Spleen (tissue), 11 donors: ENCODE data around the gene KCTD5. TPM values are rescaled to one million over a fixed set of nuclear protein-coding genes. Genes with fewer than 3 reads are reported as not detected.

Experiments used
- DNase-seq: peaks from one replicate; pipeline ENCODE4 v3.0.0-alpha.2; 2020
- H3K27ac ChIP-seq, 8 donors: fragments of 200-600 bp; sonication (generic) in 7 of 8; 1 replicate in 4 of 8; 2 replicates in 4 of 8; pipeline versions ENCODE4 v1.5.0 to v1.8.0; 2016 to 2021; ENCODE audit warnings: inconsistent platforms in 4 of 8, mild to moderate bottlenecking in 4 of 8, moderate library complexity in 1 of 8
- H3K27me3 ChIP-seq, 7 donors: fragments of 200-600 bp; sonication (generic) in 6 of 7; replicated peaks in 1 of 7; 1 replicate in 4 of 7; 2 replicates in 3 of 7; pipeline versions ENCODE4 v1.5.0 to v1.8.0; 2016 to 2021; ENCODE audit warnings: inconsistent platforms in 3 of 7, mild to moderate bottlenecking in 1 of 7
- H3K36me3 ChIP-seq, 6 donors: fragments of 200-600 bp; sonication (generic) in 5 of 6; 1 replicate in 4 of 6; 2 replicates in 2 of 6; pipeline versions ENCODE4 v1.5.0 to v1.8.0; 2016 to 2021; ENCODE audit warnings: inconsistent platforms in 2 of 6
- H3K4me1 ChIP-seq, 6 donors: fragments of 200-600 bp; sonication (generic) in 5 of 6; 1 replicate in 3 of 6; 2 replicates in 3 of 6; pipeline versions ENCODE4 v1.5.0 to v1.8.0; 2016 to 2021; ENCODE audit warnings: inconsistent platforms in 3 of 6
- H3K4me3 ChIP-seq, 8 donors: fragments of 200-600 bp; sonication (generic) in 7 of 8; 1 replicate in 4 of 8; 2 replicates in 4 of 8; pipeline versions ENCODE4 v1.5.0 to v1.8.0; 2016 to 2021; ENCODE audit warnings: inconsistent platforms in 4 of 8, mild to moderate bottlenecking in 4 of 8, moderate library complexity in 2 of 8
- H3K9me3 ChIP-seq, 8 donors: fragments of 200-600 bp; sonication (generic) in 7 of 8; 1 replicate in 4 of 8; 2 replicates in 4 of 8; pipeline versions ENCODE4 v1.5.0 to v1.8.0; 2016 to 2021; ENCODE audit warnings: inconsistent platforms in 4 of 8
- POLR2A ChIP-seq, 3 donors: fragments of 450-650 bp; IDR thresholded peaks; one replicate each; pipeline ENCODE4 v1.5.1; 2017; ENCODE audit warnings: antibody characterized with exemption in 3 of 3, mild to moderate bottlenecking in 1 of 3
- POLR2AphosphoS5 ChIP-seq, 3 donors: sonication (generic); formaldehyde crosslinking; IDR thresholded peaks; one replicate each; pipeline ENCODE4 v1.5.1; 2017; ENCODE audit warnings: antibody characterized with exemption in 3 of 3
- WGBS, 5 donors: extraction: QIAGEN DNeasy Blood & Tissue Kit in 3 of 5; methylation state at CpG; one replicate each; pipeline versions ENCODE4 v1.1.5 to v1.1.7; 2013 to 2018; 5-methylcytosine and 5-hydroxymethylcytosine counted together
- intact Hi-C: fragments of 100-400 bp; cut with DNase I; formaldehyde crosslinking; loops from one replicate; pipeline ENCODE4 v1.15.0; 2023; ENCODE audit warnings: low total_unique reads
- polyA plus RNA-seq, 3 donors: library from polyadenylated mRNA; stranded (reverse); fragments of 200-250 nt; gene quantifications; one replicate each; pipeline ENCODE4 v1.2.1, GENCODE V29; 2013
- total RNA-seq, 7 donors: library from RNA; depleted of rRNA in 3 of 7; stranded (reverse); fragments of >200 nt in 3 of 7; fragmentation: NEBNext Ultra II Directional in 4 of 7; extraction: Animal tissue kit (Norgen Biotek cat#: 25700) in 4 of 7; gene quantifications; one replicate each; pipeline versions ENCODE4 v1.1.0 to v1.2.1, GENCODE V29; 2016 to 2021
- TF ChIP-seq, protein P1 (sequence below), 11 experiments: fragments of 200-600 bp in 7 of 11; fragments of 450-650 bp in 4 of 11; sonication (generic) in 4 of 11; IDR thresholded peaks in 8 of 11; conservative IDR thresholded peaks in 3 of 11; 1 replicate in 7 of 11; 2 replicates in 4 of 11; pipeline versions ENCODE4 v1.4.0 to v1.8.0; 2016 to 2021; ENCODE audit warnings: antibody characterized with exemption in 11 of 11, inconsistent platforms in 4 of 11, mild to moderate bottlenecking in 1 of 11
- donor health status: healthy with polysubstance abuse.
- donor health status: DM: no; HTN: no; CAD: no; lungs with moderate emphysema.
- donor health status: DM: no; HTN: no; CAD: no.
- donor health status: Bipolar disorder and iron deficiency.
- donor health status: healthy.
- donor health status: DM: no; HTN: no; CAD: no.
- donor health status: DM: yes; HTN: yes; CAD: no.

The KCTD5 gene
- total and polyA plus RNA-seq, 10 donors = 13.1 to 32.1 (median 26.5) TPM

DNA sequence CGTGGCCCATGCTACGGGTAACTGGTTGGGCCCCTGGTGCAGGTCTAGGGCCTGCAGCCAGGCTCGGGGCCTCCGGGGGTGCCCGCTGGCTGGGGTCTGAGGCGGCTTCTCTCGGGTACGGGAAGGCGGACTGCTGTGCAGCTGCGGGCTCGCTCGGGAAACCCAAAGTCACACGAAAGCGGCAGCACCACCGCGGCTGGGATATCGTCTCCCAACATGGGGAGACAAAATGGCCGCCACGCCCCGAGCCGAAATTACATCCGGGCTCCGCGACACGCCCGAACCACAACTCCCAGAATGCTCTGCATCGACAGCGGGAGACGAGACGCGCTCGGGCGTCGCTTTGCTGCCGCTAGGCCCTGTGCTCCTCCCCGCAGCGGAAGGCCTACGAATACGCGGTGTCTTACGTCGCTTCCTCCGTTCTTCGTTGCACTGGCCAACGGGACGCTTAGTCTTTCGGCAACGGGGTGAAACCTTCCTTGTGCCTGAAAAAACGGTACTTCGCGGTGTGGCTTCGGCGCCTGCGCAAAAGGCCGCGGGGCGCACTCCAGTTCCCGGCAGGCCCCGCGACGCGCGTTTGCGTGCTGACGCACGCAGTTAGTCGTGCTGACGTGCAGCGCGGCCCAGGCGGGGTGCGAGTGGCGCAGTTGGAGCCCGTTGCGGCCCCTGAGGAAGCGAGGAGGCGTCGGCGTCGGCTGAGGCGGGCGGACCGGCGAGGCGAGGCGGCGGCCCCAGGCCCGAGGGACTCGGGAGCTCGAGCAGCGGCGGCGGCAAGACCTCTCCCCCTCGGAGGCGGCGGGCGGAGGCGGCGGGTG, 69.9 kb downstream of the KCTD5 start, which contains the start of gene SRRM2:
Gene SRRM2 (plus strand): TSS at position 604 of the 815 bp plus-strand sequence. CDS start 3,727 bp downstream, outside the sequence.
- no peaks in the 10 kb centered on the region for H3K9me3 ChIP-seq
- WGBS, 5 donors = 0 to 4% (median 2%) methylated on average over 9 to 94 of the region's 99 CpGs
- peak; percentile 77 to 93 (median 86) for TF ChIP-seq POLR2A (IDR thresholded peaks at IDR 0.05)
- peak; percentile 98 to 99 (median 99) for TF ChIP-seq POLR2AphosphoS5 (IDR thresholded peaks at IDR 0.05)
- TF ChIP-seq, protein P1, sequence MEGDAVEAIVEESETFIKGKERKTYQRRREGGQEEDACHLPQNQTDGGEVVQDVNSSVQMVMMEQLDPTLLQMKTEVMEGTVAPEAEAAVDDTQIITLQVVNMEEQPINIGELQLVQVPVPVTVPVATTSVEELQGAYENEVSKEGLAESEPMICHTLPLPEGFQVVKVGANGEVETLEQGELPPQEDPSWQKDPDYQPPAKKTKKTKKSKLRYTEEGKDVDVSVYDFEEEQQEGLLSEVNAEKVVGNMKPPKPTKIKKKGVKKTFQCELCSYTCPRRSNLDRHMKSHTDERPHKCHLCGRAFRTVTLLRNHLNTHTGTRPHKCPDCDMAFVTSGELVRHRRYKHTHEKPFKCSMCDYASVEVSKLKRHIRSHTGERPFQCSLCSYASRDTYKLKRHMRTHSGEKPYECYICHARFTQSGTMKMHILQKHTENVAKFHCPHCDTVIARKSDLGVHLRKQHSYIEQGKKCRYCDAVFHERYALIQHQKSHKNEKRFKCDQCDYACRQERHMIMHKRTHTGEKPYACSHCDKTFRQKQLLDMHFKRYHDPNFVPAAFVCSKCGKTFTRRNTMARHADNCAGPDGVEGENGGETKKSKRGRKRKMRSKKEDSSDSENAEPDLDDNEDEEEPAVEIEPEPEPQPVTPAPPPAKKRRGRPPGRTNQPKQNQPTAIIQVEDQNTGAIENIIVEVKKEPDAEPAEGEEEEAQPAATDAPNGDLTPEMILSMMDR (IDR thresholded peaks at IDR 0.05 in 8 of 11, conservative IDR thresholded peaks at IDR 0.05 in 3 of 11) = peak in 4 of 11 experiments; percentile 14 to 39 (median 28)

DNA sequence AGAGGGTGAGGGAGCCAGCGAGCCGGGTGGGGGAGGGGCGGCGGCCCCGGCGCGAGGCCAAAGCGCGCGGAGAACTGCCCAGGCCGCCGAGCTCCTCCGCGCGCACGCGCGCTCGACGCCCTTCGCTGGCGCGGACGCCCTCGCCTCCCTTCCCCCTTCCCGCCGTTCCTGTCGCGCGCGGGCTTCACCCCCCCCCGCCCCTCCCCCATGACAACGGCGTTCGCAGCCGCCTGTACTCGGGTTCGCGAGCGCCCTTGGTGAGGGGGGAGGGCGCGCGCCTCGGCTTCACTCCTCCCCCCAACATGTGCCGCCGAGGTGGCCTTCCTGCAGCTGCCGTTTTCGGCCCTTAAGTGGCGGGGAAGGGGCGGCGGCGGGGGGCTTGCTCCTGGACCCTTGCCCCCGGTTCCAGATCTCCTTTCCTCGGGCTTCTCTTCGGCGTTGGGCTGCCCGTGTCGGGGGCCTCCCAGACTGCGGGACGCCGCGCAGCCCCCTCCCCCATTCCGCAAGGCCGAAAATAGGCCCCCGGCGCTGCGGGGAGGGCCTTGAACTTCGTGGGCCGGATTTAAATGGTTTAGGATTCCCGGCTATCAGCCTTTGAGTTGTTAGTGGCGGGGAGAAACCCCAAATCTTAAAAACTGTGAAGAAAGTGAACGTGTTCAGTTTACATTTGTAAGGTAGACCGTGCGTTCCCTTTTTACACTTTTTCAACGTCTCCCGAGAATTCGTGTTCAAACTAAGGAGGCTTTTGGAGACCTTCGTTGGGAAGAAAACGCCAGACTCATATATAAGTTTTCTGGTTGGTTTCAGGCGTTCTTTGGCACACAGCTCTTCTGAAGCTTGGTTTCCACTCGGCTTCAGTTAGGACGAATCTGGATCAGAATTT, 70.8 kb downstream of the KCTD5 start:
- 0 to 2% (median 1%) methylated on average over 39 to 79 of the region's 82 CpGs for WGBS, 5 donors
- no peak for DNase-seq

More for the DNA sequence above, 69.9 kb downstream of the KCTD5 start, which contains the start of gene SRRM2:
- Histone ChIP-seq H3K36me3 (peaks cover 0 to 13% (median 5%) of the 10 kb centered on the region in 6 donors), H3K27me3 (no peaks in the 10 kb centered on the region), H3K4me1 (peaks cover 32 to 58% (median 50%) of the 10 kb centered on the region in 6 donors), H3K27ac (peak within 1 kb of the TSS; percentile 98 to 100 (median 100)), H3K4me3 (peak within 1 kb of the TSS; percentile 63 to 97 (median 86))
- intact Hi-C loops = no loop called here
- DNase-seq = peak; percentile 98

DNA sequence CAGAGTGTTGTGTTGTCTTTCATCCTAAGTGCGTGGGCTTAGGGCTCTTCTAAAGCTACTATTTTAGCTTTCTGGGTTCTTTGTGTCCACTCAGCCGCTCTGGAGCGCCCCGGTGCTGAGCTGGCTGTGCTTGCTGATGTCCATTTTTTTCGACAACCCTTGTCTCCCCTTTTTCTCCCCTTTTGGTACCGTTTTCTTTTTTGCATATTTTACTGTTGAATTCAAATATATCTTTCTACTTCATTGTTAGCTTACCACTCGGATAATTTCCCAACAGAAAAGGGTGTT, 71.4 kb downstream of the KCTD5 start:
- H3K4me1 ChIP-seq = peaks cover 32 to 72% (median 59%) of the 10 kb centered on the region in 6 donors
- peak overlapping the region in 7 of 8 donors; percentile 98 to 100 (median 100) for H3K27ac ChIP-seq
- peaks cover 0 to 27% (median 19%) of the 10 kb centered on the region in 6 donors for H3K36me3 ChIP-seq
- H3K9me3 ChIP-seq = no peaks in the 10 kb centered on the region
- TF ChIP-seq, protein P1 (IDR thresholded peaks at IDR 0.05 in 8 of 11, conservative IDR thresholded peaks at IDR 0.05 in 3 of 11) = no peak
- TF ChIP-seq POLR2AphosphoS5 (IDR thresholded peaks at IDR 0.05) (no peak), POLR2A (IDR thresholded peaks at IDR 0.05) (no peak)
- no peaks in the 10 kb centered on the region for H3K27me3 ChIP-seq
- peak; percentile 60 for DNase-seq
- H3K4me3 ChIP-seq = peak overlapping the region; percentile 63 to 97 (median 86)
- 1 to 3% (median 2%) methylated on average over 7 of the region's 7 CpGs for WGBS, 5 donors
- intact Hi-C loops = no loop called here

More for the DNA sequence above, 70.8 kb downstream of the KCTD5 start:
- Histone ChIP-seq H3K36me3 (peaks cover 0 to 21% (median 14%) of the 10 kb centered on the region in 6 donors), H3K27ac (peak overlapping the region; percentile 98 to 100 (median 100)), H3K4me1 (peaks cover 32 to 66% (median 56%) of the 10 kb centered on the region in 6 donors), H3K9me3 (no peaks in the 10 kb centered on the region), H3K4me3 (peak overlapping the region; percentile 63 to 97 (median 86)), H3K27me3 (no peaks in the 10 kb centered on the region)
- TF ChIP-seq POLR2AphosphoS5 (IDR thresholded peaks at IDR 0.05) (no peak), POLR2A (IDR thresholded peaks at IDR 0.05) (no peak)
- TF ChIP-seq, protein P1 (IDR thresholded peaks at IDR 0.05 in 8 of 11, conservative IDR thresholded peaks at IDR 0.05 in 3 of 11) = no peak
- intact Hi-C loops = no loop called here
